OCI-LY1 (cell line): ENCODE measurements around the gene RASAL2.

Source experiments
- H2AFZ ChIP-seq: fragments of 200-600 bp; sonication (generic), shearing (Covaris generic); 2 replicates; pipeline ENCODE4 v1.6.0; 2014; ENCODE audit warnings: antibody characterized with exemption, mild to moderate bottlenecking, low read length
- H3F3A ChIP-seq: fragments of 200-600 bp; sonication (generic), shearing (Covaris generic); 2 replicates; pipeline ENCODE4 v1.6.0; 2014; ENCODE audit warnings: mild to moderate bottlenecking, antibody characterized with exemption, low read length, moderate library complexity; ENCODE audit not compliant: insufficient read depth
- H3K27ac ChIP-seq: fragments of 200-600 bp; sonication (generic); 2 replicates; pipeline ENCODE4 v1.5.1; 2014; ENCODE audit warnings: low read length, mixed run types, mild to moderate bottlenecking, low read depth; ENCODE audit not compliant: poor library complexity, severe bottlenecking
- H3K27me3 ChIP-seq: fragments of 200-600 bp; sonication (generic); 2 replicates; pipeline ENCODE4 v1.6.0; 2014; ENCODE audit warnings: antibody characterized with exemption, mild to moderate bottlenecking, low read length, moderate library complexity; ENCODE audit not compliant: insufficient read depth
- H3K36me3 ChIP-seq: fragments of 200-600 bp; sonication (generic); 2 replicates; pipeline ENCODE4 v1.6.1; 2014; ENCODE audit warnings: mild to moderate bottlenecking, antibody characterized with exemption, low read length, moderate library complexity, mixed read lengths; ENCODE audit not compliant: insufficient read depth
- H3K4me1 ChIP-seq: fragments of 200-600 bp; sonication (generic); 2 replicates; pipeline ENCODE4 v1.5.1; 2014; ENCODE audit warnings: mild to moderate bottlenecking, low read length, moderate library complexity; ENCODE audit not compliant: insufficient read depth, severe bottlenecking
- H3K4me2 ChIP-seq: fragments of 200-600 bp; sonication (generic), shearing (Covaris generic); 2 replicates; pipeline ENCODE4 v1.6.1; 2014; ENCODE audit warnings: low read length
- H3K4me3 ChIP-seq: fragments of 200-600 bp; sonication (generic); 2 replicates; pipeline ENCODE4 v1.5.1; 2014; ENCODE audit warnings: low read length, low read depth, mild to moderate bottlenecking, mixed read lengths; ENCODE audit not compliant: poor library complexity, severe bottlenecking
- H3K79me2 ChIP-seq: fragments of 200-600 bp; shearing (Covaris generic); 2 replicates; pipeline ENCODE4 v1.6.1; 2016; ENCODE audit warnings: mixed run types, low read length, mixed read lengths; ENCODE audit not compliant: insufficient read depth
- H3K9ac ChIP-seq: fragments of 200-600 bp; sonication (generic), shearing (Covaris generic); 2 replicates; pipeline ENCODE4 v1.6.1; 2014; ENCODE audit warnings: mild to moderate bottlenecking, low read length, mixed read lengths
- H3K9me2 ChIP-seq: fragments of 200-600 bp; sonication (generic), shearing (Covaris generic); 2 replicates; pipeline ENCODE4 v1.6.1; 2014; ENCODE audit warnings: low read depth, mild to moderate bottlenecking, low read length, mixed read lengths
- H3K9me3 ChIP-seq: fragments of 200-600 bp; shearing (Covaris generic); 2 replicates; pipeline ENCODE4 v1.6.1; 2014; ENCODE audit warnings: low read length, mixed read lengths
- H4K20me1 ChIP-seq: fragments of 200-600 bp; sonication (generic), shearing (Covaris generic); 2 replicates; pipeline ENCODE4 v1.6.0; 2016; ENCODE audit warnings: mild to moderate bottlenecking, low read length; ENCODE audit not compliant: insufficient read depth
- CTCF ChIP-seq: fragments of 200-600 bp; sonication (generic), shearing (Covaris generic); IDR thresholded peaks from 2 replicates; pipeline ENCODE4 v1.5.1; 2017; ENCODE audit warnings: mild to moderate bottlenecking, antibody characterized with exemption, low read length, moderate library complexity, mixed read lengths
- EZH2 ChIP-seq: fragments of 200-600 bp; sonication (generic), shearing (Covaris generic); IDR thresholded peaks from 2 replicates; pipeline ENCODE4 v1.8.0; 2017; ENCODE audit warnings: borderline replicate concordance, mixed run types, mild to moderate bottlenecking, antibody characterized with exemption, low read length, moderate library complexity, mixed read lengths

Gene RASAL2

DNA sequence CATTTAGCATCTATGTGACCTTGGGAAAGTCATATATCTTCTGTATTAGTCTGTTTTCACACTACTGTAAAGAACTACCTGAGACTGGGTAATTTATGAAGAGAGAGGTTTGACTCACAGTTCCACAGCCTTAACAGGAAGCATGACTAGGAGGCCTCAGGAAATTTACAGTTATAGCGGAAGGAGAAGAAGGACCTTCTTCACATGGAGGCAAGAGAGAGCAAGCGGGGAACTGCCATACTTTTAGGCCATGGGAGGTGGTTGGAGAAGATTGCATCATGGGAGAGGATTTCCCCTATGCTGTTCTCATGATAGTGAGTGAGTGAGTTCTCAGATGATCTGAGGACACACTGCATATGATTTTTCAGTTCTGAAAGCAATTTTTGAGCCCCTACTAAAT, 315.0 kb downstream of the RASAL2 start:
- no peaks in the 10 kb centered on the region for H3K9me2 ChIP-seq
- H3K4me1 ChIP-seq, result no peaks in the 10 kb centered on the region
- no peaks in the 10 kb centered on the region for H4K20me1 ChIP-seq
- H3K4me2 ChIP-seq, result no peak overlapping the region
- H3K79me2 ChIP-seq, result no peaks in the 10 kb centered on the region
- no peaks in the 10 kb centered on the region for H3K9me3 ChIP-seq
- no peak overlapping the region for H3K4me3 ChIP-seq
- H2AFZ ChIP-seq, result no peak overlapping the region
- H3K9ac ChIP-seq, result no peak overlapping the region
- TF ChIP-seq EZH2, result no peak
- no peak for TF ChIP-seq CTCF
- H3K36me3 ChIP-seq, result no peaks in the 10 kb centered on the region
- no peaks in the 10 kb centered on the region for H3F3A ChIP-seq
- H3K27me3 ChIP-seq, result no peaks in the 10 kb centered on the region
- H3K27ac ChIP-seq, result no peak overlapping the region

GRCh38 chr1:178409541-178409940, 315.6 kb downstream of the RASAL2 start:
- H3K4me1 ChIP-seq, result no peaks in the 10 kb centered on the region
- H3K36me3 ChIP-seq, result no peaks in the 10 kb centered on the region
- H3K9me2 ChIP-seq, result no peaks in the 10 kb centered on the region
- H3K4me2 ChIP-seq, result no peak overlapping the region
- TF ChIP-seq EZH2, result no peak
- no peak for TF ChIP-seq CTCF
- no peaks in the 10 kb centered on the region for H3K27me3 ChIP-seq
- H3K9me3 ChIP-seq, result no peaks in the 10 kb centered on the region
- no peaks in the 10 kb centered on the region for H3F3A ChIP-seq
- no peaks in the 10 kb centered on the region for H3K79me2 ChIP-seq
- H2AFZ ChIP-seq, result no peak overlapping the region
- H3K9ac ChIP-seq, result no peak overlapping the region
- H4K20me1 ChIP-seq, result no peaks in the 10 kb centered on the region
- H3K4me3 ChIP-seq, result no peak overlapping the region
- H3K27ac ChIP-seq, result no peak overlapping the region

GRCh38 chr1:178411756-178412399, 318.0 kb downstream of the RASAL2 start:
- H2AFZ ChIP-seq, result no peak overlapping the region
- H3K27ac ChIP-seq, result no peak overlapping the region
- H3K4me3 ChIP-seq, result no peak overlapping the region
- no peaks in the 10 kb centered on the region for H3K9me2 ChIP-seq
- no peaks in the 10 kb centered on the region for H3F3A ChIP-seq
- no peaks in the 10 kb centered on the region for H3K9me3 ChIP-seq
- H4K20me1 ChIP-seq, result no peaks in the 10 kb centered on the region
- no peaks in the 10 kb centered on the region for H3K79me2 ChIP-seq
- no peaks in the 10 kb centered on the region for H3K27me3 ChIP-seq
- no peaks in the 10 kb centered on the region for H3K4me1 ChIP-seq
- no peak overlapping the region for H3K9ac ChIP-seq
- no peaks in the 10 kb centered on the region for H3K36me3 ChIP-seq
- H3K4me2 ChIP-seq, result no peak overlapping the region
- TF ChIP-seq EZH2, result no peak
- no peak for TF ChIP-seq CTCF
